Measurements from ENCODE around the gene BORCS6. TPM values are rescaled to one million over a fixed set of nuclear protein-coding genes. Genes with fewer than 3 reads are reported as not detected.

Gene BORCS6
- total RNA-seq, 1 donor from 2014 or later: 4.8 TPM

DNA sequence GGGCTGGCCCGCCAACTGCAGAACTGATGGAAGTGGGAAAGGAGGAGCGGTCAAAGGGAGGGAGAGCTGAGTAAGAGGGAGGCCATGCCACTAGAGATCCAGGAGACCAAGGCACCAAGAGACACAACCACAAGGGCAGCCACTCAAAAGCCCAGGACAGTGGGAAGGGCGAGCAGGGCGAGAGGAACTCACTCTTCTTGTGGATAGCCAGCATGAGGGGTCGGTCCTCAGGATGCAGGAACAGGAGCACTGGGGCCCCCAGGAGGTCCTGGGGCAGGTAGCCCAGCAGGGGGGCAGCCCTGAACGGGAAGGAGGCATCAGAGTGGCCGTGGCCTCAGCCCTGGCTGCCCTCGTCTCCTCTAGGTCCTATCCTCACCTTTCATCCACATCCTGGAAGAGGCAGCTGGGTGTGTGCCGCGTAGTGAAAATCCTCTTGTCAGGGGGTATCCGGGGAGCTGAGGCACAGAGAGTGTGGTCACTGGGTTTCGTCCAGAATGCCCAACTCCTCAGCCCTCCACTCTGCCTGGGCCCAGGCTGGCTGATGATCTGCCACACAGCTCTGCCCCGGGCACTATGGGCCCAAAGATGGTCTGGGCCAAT is 42.1 kb downstream of the BORCS6 start:
- no peak for DNase-seq (ENCODE audit: extremely low spot score, unreplicated experiment)
- no peak overlapping the region for H3K27ac Mint-ChIP-seq
- H3K4me3 Mint-ChIP-seq: no peak overlapping the region
- peaks cover 7% of the 10 kb centered on the region for H3K4me1 Mint-ChIP-seq (ENCODE audit: unreplicated experiment)
- H3K27me3 Mint-ChIP-seq: peaks cover 4% of the 10 kb centered on the region
- TF ChIP-seq, protein P1, sequence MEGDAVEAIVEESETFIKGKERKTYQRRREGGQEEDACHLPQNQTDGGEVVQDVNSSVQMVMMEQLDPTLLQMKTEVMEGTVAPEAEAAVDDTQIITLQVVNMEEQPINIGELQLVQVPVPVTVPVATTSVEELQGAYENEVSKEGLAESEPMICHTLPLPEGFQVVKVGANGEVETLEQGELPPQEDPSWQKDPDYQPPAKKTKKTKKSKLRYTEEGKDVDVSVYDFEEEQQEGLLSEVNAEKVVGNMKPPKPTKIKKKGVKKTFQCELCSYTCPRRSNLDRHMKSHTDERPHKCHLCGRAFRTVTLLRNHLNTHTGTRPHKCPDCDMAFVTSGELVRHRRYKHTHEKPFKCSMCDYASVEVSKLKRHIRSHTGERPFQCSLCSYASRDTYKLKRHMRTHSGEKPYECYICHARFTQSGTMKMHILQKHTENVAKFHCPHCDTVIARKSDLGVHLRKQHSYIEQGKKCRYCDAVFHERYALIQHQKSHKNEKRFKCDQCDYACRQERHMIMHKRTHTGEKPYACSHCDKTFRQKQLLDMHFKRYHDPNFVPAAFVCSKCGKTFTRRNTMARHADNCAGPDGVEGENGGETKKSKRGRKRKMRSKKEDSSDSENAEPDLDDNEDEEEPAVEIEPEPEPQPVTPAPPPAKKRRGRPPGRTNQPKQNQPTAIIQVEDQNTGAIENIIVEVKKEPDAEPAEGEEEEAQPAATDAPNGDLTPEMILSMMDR (conservative IDR thresholded peaks at IDR 0.05): no peak
- no peaks in the 10 kb centered on the region for H3K36me3 Mint-ChIP-seq
- H3K9me3 Mint-ChIP-seq: no peaks in the 10 kb centered on the region

DNA sequence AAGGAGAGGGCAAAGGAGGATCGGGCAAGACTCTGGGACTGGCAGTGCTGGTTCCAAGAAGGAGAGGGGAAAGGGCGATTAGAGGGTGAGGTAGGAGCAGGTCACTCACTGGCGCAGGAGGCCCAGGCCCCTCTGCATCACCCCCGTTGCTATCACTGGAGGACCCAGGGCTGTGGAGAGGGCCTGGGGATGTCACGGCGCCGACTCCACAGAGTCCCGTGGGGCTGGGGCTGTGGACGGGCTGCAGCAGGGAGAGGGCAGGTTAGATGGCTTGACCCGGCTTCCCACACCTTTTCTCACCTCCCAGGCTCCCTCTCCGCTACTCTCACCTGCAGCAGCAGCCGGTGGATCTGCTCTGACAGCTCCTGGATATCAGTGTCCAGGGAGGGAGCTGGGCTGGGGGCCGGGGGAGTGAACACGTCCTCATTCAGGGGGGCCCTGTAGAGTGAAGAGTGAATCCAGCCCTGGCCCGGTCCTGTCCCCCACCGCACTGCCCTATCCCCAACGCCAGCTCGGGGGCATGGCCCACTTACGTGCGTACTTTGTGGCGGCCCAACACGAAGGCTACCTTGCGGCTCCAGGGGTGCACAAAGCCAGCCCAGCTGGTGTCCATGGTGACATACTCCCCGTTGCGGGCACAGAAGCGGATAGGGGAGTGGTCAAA is 42.7 kb downstream of the BORCS6 start:
- H3K27ac Mint-ChIP-seq: no peak overlapping the region
- H3K36me3 Mint-ChIP-seq: no peaks in the 10 kb centered on the region
- peaks cover under 1% of the 10 kb centered on the region for H3K4me1 Mint-ChIP-seq (ENCODE audit: unreplicated experiment)

DNA sequence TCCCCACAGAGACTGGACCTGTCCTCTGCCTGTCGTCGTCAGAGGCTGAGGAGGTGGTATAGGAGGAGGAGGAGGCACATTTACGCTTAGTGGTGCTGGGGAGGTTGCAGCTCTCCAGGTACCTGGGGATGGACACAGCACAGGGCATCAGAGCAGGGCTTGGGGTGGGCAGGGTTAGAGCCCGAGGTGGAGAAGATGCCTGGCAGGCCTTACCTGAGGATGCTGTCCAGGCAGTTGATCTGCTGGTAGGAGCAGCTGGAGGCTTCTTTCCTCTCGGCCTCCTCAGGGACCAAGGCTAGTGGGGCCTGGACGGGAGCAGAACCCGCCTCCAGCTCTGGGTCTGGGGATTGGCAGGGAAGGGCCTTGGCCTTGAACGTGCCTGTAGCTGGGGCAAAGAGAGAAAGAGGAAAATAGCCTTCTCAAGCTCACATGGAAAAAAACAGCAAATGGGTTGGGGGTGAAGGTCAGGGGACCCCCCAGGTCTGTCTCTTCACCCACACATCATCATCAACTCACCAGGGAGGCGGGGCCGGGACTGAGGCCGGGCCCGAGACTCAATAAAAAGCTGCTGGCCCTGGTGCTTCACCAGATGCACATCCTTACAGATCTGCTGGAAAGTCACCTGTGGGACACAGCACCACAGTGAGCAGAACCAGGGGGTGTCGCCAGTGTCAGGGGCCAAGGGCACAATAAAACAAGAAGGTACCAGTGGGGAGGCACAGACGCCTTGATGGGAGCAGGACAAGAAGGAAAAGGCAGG is 43.4 kb downstream of the BORCS6 start:
- Mint-ChIP-seq H3K36me3 (no peaks in the 10 kb centered on the region), H3K27ac (no peak overlapping the region), H3K9me3 (no peaks in the 10 kb centered on the region), H3K4me3 (no peak overlapping the region), H3K4me1 (ENCODE audit: unreplicated experiment) (no peaks in the 10 kb centered on the region), H3K27me3 (peaks cover 1% of the 10 kb centered on the region)
- TF ChIP-seq, protein P1 (conservative IDR thresholded peaks at IDR 0.05): no peak
- DNase-seq (ENCODE audit: extremely low spot score, unreplicated experiment): no peak

More for the DNA sequence above, 42.7 kb downstream of the BORCS6 start:
- H3K27me3 Mint-ChIP-seq: peaks cover 4% of the 10 kb centered on the region
- no peak for DNase-seq (ENCODE audit: extremely low spot score, unreplicated experiment)
- no peak overlapping the region for H3K4me3 Mint-ChIP-seq
- H3K9me3 Mint-ChIP-seq: no peaks in the 10 kb centered on the region
- TF ChIP-seq, protein P1 (conservative IDR thresholded peaks at IDR 0.05): no peak

DNA sequence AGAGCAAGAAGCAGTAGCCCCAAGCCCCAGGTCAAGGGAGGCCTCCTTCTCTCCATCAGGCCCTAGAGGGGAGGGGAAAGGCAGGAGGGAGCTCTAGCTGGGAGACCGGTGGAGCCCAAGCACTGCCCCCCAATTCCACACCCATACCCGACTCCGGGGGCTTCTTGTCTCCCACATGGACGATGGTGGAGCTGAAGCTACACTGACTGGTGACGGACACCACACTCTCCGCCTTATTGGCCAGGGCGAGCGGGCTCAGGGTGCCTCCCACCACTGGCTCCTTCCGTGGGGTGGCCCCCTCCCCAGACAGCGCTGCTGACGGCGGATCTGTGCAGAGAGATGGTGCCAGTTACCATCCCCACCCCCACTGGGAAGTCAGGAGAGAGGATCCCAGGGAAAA is 44.2 kb downstream of the BORCS6 start:
- H3K4me3 Mint-ChIP-seq: no peak overlapping the region
- no peaks in the 10 kb centered on the region for H3K9me3 Mint-ChIP-seq
- TF ChIP-seq, protein P1 (conservative IDR thresholded peaks at IDR 0.05): no peak
- DNase-seq (ENCODE audit: extremely low spot score, unreplicated experiment): no peak
- no peaks in the 10 kb centered on the region for H3K36me3 Mint-ChIP-seq
- no peak overlapping the region for H3K27ac Mint-ChIP-seq
- no peaks in the 10 kb centered on the region for H3K27me3 Mint-ChIP-seq
- H3K4me1 Mint-ChIP-seq (ENCODE audit: unreplicated experiment): no peaks in the 10 kb centered on the region

DNA sequence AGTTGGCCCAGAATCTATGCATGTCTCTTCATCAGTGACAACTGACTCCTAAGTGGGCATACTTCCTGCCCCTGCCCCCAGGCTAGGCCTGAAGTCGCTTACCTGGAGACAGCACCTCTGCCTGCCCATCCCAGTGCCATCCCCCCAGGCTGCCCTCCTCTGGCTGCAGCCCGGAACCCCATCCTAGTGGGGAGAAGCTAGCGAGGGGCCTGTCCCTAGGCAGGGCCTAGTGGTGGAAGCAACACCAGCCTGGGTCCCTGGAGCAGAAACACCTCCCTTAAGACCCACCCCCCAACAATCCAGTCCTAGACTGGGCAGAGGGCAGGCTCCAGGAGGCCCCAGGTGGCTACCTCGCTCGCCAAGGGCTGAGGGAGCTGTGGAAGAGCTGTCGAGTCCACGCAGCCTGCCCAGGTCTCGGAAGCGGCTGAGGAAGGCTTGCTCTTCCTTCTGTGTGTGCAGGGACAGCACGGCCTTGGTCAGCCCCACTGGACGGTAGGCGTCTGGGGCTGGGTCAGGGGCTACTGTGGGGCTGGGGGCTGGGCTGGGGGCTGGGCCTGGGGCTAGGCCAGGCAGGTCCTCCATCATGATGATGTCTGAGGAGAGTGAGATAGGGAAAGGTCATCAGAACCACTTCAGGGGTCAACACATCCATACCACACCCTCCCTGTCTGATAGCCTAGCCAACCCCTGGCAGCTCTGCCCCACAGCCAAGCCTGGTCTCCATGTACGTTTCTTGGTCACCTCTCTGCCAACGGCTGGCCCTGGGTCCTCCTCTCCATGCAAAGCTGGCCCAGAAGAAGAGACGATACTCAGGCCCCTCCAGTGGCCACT is 45.4 kb downstream of the BORCS6 start:
- TF ChIP-seq, protein P1 (conservative IDR thresholded peaks at IDR 0.05): no peak
- H3K27me3 Mint-ChIP-seq: no peaks in the 10 kb centered on the region
- no peak overlapping the region for H3K27ac Mint-ChIP-seq
- no peak for DNase-seq (ENCODE audit: extremely low spot score, unreplicated experiment)
- no peaks in the 10 kb centered on the region for H3K4me1 Mint-ChIP-seq (ENCODE audit: unreplicated experiment)
- H3K36me3 Mint-ChIP-seq: no peaks in the 10 kb centered on the region
- H3K9me3 Mint-ChIP-seq: no peaks in the 10 kb centered on the region
- no peak overlapping the region for H3K4me3 Mint-ChIP-seq

Measured in type B pancreatic cell (in vitro differentiated cells).